EH (cell line): ENCODE results near the gene GSTP1.
A peak's percentile ranks its signal among the peaks of the same experiment; 100 is the strongest.

ENCODE experiments used
- DNase-seq: peaks from one replicate; pipeline ENCODE4 v3.0.0-alpha.2; 2015; ENCODE audit warnings: low read depth

The GSTP1 gene

DNA sequence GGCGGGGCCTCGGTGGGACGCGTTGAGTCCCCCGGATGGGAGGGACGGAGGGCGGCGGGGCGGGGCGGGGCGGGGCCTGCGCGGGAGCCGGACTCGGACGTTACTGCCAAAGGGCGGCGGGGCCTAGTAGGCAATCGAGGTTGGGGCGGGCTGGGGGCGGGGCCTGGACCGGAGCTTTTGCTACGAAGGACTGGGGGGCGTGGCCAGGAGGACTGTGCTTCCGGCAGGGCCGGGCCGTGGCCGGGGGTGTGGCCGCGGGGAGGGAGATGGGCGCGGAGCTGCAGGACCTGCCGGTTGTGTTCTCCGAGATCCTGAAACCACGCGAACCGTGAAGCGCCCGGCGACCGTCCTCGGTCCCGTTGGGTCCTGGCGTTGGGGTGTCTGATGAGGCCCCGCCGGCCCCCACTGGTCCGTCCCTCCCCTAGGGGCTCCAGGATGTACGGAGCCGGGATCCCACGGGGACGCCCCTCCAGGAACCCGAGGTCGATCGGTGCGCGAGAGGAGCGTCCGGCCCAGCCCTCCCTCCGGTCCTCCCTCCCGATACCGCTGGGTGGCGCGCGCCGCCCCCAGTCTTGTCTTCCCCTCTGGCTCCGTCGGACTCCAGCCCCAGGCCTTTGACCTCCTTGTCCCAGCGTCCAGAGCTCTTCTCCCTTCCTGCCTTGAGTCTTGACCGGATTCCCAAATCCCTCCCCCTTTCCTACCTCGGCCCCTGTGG, 46.8 kb downstream of the GSTP1 start:
- peak; percentile 98 for DNase-seq

DNA sequence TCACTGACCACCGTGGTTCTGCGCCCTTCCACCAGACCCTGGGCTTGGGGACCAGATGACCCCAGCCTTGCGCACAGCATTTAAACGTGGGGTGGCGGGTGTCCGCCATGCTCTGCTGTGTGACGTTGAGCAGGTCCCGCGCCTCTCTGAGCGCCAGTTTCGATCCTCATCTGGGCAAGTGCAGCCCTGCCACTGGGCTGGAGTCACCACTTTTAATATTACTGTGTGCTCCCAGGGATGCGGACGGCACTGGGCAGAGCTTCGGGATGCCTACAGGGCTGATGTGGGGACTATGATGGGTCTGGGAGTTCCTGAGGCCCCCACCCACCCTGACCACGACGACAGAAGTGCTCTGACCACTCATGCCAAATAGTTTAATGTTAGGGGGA, 47.3 kb downstream of the GSTP1 start:
- no peak for DNase-seq

DNA sequence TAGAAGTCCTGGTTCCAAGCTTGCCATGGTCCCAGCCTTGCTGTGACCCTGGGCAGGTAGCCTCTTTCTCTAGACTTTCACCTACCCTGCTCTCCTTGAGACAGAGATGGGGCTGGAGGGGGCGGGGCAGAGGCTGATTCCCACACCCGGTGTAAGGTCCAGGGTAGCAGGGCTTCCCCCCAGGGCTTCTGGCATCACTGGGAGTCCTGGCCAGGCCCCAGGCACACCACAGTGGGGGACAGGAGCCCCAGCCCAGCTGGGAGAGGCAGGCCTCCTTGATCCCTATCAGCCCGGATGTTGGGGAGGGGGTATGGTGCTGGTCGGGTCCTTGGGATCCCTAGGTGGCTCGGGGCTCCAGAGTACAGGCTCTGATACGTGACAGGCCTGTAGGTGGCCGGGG, 47.8 kb downstream of the GSTP1 start:
- no peak for DNase-seq

DNA sequence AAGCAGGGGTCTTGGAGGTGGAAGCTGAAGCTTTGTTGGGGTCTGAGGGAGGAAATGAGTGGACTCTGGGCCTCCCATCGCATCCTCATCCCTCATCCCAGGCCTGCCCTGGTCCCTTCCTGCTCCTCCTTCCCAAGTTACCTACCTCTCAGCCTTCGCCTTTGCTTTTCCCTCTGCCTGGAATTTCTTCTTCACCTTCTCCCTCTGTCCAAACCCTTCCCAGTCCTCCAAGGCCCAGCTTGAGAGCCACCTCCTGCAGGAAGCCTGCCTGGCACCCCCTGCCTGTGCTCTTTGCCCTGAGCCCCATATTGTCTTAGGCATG, 48.2 kb downstream of the GSTP1 start:
- DNase-seq, result no peak

DNA sequence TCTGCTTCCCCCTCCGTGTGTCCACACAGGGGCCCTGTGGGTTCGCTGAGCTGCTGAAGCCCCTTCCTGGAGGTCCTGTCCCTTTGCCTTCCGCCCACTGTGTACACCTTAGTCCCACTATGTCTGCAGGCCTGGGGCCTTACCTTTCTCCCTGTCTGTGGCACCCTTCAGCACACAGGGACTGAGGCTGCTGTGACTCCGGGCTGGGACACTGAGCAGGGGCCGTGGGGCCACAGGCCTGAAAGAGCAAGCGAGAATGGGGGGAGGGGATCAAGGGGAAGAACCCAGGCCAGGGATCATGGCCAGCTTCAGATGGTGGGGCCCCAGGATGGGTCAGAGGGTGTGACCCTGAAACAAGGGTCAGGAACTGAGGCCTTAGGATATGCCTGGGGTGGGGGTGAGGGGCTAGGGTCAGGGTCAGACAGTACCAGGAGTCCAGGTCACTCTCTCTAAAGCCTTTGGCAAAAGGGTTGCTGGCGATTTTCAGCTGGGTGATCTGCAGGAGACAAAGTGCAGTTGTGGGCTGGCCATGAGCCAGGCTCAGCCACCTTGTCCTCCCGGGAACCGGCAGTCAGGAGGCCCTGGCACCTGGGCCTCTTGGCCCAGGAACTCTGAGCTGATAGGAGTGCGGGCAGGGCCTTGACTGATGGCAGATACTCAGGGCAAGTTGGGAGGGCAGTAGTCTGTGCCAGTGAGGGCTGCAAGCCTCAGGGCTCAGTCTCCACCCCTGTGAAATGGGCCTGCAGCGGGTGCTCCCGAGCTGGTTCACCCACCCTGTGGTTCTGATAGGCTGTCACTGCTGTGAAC, 48.8 kb downstream of the GSTP1 start:
- no peak for DNase-seq

DNA sequence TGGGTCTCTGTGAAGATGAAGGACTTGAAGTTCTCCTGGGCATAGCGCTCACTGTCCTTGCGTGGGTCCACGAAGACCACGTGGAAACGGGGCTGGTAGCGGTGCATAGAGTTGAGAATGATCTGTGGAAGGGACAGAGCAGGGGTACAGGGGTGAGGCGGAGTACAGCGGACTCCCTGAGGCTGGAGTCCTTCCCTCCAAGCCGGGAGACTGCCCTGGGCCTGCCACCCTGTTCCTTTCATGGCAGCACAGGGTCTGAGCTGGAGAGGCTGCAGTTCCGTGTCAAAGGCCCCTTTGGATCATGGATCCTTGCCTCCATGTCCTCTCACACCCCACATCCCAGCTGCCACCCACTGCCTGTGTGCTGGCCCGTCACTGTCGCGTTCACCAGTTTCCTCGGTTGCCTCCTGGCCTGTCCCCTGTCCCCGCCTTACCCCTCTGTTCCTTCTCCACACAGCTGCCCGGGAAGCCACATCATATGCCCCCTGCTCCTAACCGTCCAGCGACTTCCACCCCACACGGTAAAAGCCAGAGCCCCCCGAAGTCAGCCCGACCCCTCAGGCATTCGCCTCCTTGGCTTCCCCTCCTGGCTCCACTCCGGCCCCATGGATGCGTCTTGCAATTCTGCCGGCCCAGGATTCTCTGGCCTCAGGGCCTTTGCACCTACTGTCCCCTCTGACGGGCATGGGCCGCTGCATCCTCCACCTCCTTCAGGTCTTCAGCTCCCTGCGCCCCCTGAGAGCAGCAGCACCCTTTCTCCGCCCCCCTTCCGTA, 49.6 kb downstream of the GSTP1 start:
- DNase-seq, result no peak

DNA sequence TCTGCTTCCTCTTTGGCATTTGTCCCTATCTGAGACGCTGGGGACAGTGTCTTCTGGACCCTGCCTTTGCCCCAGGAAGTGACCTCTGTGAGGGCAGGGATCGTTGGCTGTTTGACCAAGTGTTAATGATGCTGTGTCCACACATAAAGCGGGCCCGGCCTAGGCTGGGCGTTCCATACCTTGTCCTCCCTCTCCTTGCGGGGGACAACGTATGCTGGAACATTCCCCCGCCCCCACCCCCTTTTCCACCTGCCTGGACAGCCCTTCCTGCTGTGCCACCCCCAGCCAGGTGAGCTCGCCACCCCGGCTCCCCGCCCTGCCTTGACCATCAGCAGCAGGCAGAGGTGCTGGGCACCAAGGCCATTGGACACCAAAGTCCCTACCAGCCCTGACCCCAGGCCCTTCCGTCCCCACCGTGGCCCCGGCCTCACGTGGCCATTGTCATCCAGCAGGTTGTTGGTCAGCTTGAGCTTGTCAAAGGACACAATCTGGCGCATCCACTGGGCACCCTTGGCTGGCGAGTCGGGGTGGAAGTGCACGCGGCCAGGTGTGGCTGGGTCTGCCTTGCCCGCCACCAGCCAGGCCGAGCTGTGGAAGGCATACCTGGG, 50.2 kb downstream of the GSTP1 start:
- no peak for DNase-seq

DNA sequence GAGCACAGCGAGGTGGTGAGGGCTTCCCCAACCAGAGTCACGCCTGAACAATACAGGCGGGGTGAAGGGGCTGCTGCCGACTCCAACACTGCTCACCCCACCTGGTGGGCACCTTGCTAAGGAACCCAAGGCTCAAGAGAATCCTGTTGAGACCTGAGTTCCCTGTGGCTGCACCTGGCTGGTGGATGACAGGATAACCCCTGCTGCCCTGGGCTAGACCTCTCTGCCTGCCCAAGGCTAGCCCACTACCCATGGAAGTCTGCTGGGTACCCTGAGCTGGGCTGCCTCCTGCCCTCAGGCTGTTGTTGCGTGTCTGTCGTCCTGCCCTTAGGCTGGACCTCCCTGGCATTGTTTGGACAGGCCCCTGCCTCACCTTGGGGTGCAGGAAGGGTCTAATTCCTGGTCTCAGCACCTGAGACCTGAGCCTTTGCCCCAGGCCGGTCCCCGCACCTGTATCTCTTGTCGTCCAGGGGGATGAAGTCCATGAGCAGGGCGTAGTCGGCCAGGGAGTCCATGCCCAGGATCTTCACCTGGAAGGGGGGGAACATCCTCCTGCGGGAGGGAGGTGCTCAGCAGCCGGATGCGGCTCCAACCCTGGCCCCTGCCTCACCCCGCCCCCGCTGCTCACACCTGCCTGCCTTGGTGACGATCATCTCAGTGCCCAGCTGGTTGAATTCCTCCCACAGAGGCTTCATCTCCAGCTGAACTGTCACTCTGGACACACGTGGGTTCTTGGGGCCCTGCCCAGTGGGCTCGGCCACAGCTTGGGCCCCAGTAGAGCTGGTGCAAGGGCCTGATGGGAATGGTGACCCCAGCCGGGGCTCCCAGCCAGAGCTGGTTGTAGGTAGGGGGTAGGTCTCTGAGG, 51.0 kb downstream of the GSTP1 start:
- DNase-seq, result no peak

DNA sequence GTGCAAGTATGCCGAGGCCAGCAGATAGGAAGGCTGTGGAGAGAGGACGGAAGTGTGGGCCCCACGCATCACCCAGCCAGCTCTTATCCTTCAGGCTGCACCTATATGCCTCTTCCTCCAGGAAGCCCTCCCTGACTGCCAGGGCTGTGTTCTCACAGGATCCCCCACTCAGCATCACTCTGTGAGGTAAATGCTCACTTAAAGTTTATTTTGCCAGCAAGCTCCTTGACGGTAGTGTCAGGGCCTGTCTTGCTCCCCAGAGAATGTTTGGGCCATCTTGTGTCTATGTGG, 51.6 kb downstream of the GSTP1 start:
- no peak for DNase-seq
